ENCODE data around the gene TIMP3.

DNA sequence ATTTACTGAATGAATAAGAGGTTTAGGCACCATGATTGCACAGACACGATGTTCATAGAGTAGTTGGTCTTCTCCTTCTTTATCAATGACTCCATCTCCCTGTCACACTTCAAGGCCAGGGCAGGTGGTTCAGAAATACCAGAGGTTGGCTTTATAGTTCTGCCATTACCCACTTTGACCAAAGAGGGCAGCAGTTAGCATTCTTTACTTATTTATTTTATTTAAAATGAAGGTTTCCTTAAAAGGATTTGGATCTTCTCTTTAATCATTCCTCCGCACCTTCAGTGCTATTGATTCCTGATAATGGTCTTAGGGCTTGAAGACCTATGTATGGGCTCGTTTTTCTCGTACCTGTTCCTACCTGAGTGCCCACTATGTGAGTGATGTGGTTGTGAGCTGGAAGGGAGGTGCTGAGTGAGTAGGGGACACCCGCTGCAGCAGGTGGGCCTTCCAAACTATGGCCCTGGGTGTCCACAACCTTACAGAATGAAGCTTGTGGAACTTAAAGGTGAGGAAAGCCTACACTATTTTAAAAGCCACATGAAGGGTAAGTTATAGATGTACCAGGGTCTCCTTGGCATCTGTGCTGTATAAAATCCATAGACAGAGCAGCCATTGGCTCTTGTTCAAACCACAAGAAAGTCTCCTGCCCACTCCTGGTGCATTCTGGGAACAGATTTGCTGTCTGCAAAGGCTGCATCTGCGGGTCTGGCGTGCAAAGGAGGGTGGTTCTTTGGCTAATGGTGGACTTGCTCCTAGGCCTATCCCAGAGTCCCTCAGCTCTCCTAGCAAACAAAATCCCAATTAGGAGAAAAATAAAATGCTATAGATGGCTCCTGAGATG is 35.0 kb downstream of the TIMP3 start:
- TF ChIP-seq CREB5 (CRISPR knock-in tag; IDR thresholded peaks at IDR 0.05; ENCODE audit: low read depth) (no peak), ZNF8 (CRISPR knock-in tag; IDR thresholded peaks at IDR 0.05) (no peak), ARNTL (CRISPR knock-in tag; IDR thresholded peaks at IDR 0.05; ENCODE audit: borderline replicate concordance, low read depth) (no peak), PATZ1 (CRISPR knock-in tag; IDR thresholded peaks at IDR 0.05; ENCODE audit: borderline replicate concordance) (no peak), ZFP30 (CRISPR knock-in tag; IDR thresholded peaks at IDR 0.05) (no peak), ZNF70 (CRISPR knock-in tag; IDR thresholded peaks at IDR 0.05) (no peak), CSDC2 (CRISPR knock-in tag; IDR thresholded peaks at IDR 0.05) (no peak), ISL1 (CRISPR knock-in tag; IDR thresholded peaks at IDR 0.05) (no peak), GLIS3 (CRISPR knock-in tag; IDR thresholded peaks at IDR 0.05) (no peak), ZNF565 (CRISPR knock-in tag; conservative IDR thresholded peaks at IDR 0.05; ENCODE audit: low read depth) (no peak), OSR1 (CRISPR knock-in tag; IDR thresholded peaks at IDR 0.05) (no peak), RARB (CRISPR knock-in tag; IDR thresholded peaks at IDR 0.05) (no peak)
- TF ChIP-seq, protein P1, sequence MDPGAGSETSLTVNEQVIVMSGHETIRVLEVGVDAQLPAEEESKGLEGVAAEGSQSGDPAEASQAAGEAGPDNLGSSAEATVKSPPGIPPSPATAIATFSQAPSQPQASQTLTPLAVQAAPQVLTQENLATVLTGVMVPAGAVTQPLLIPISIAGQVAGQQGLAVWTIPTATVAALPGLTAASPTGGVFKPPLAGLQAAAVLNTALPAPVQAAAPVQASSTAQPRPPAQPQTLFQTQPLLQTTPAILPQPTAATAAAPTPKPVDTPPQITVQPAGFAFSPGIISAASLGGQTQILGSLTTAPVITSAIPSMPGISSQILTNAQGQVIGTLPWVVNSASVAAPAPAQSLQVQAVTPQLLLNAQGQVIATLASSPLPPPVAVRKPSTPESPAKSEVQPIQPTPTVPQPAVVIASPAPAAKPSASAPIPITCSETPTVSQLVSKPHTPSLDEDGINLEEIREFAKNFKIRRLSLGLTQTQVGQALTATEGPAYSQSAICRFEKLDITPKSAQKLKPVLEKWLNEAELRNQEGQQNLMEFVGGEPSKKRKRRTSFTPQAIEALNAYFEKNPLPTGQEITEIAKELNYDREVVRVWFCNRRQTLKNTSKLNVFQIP (CRISPR knock-in tag; IDR thresholded peaks at IDR 0.05; ENCODE audit: borderline replicate concordance, low read depth) = no peak

Measured in SK-N-SH treated with all-trans-retinoic acid at 6 μM for 48 hours (cell line).